Left renal pelvis (tissue), 4 donors: ENCODE results near the gene SPATA24. TPM values are rescaled to one million over a fixed set of nuclear protein-coding genes. Genes with fewer than 3 reads are reported as not detected.

Experiments
- DNase-seq, 4 donors: peaks; one replicate each; pipeline ENCODE4 v3.0.0-alpha.2; 2013; ENCODE audit warnings: low read depth in 4 of 4, low spot score in 3 of 4
- polyA plus RNA-seq, 4 donors: library from polyadenylated mRNA; unstranded; fragments of 120-200 nt; gene quantifications; one replicate each; pipeline ENCODE4 v1.2.1, GENCODE V29; 2013; ENCODE audit not compliant: insufficient read length in 4 of 4

Gene SPATA24
- polyA plus RNA-seq, 4 donors = 2.7 to 14.4 (median 11.6) TPM

DNA sequence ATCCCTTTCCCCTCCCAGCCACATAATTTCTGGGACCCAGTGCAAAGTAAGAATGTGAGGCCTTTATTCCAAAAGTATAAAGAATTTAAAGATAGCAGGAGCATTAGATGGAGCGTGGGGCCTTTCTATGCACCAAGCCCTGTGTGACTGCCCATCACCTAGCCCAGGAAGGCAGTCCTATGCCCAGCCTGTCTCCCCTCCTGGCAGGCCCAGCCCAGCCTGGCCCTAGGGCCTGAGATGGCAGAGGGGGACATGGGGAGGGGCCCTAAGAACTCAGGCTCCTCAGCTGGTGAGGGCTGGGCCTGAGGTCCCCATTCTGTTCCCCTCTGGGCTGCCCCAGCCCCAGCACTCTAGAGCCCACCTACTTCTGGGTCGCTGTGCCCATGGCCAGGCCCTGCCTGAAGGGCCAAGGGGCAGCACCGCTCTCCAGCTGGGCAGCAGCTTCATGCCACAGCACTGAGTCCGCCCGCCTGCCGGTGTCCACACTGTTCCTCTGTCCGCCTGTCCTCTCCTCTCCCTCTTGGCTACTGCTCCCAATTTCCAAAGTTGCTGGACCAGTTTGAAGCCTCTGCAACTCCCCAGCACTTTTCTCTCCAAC lies 19.8 kb downstream of the SPATA24 start:
- no peak for DNase-seq

DNA sequence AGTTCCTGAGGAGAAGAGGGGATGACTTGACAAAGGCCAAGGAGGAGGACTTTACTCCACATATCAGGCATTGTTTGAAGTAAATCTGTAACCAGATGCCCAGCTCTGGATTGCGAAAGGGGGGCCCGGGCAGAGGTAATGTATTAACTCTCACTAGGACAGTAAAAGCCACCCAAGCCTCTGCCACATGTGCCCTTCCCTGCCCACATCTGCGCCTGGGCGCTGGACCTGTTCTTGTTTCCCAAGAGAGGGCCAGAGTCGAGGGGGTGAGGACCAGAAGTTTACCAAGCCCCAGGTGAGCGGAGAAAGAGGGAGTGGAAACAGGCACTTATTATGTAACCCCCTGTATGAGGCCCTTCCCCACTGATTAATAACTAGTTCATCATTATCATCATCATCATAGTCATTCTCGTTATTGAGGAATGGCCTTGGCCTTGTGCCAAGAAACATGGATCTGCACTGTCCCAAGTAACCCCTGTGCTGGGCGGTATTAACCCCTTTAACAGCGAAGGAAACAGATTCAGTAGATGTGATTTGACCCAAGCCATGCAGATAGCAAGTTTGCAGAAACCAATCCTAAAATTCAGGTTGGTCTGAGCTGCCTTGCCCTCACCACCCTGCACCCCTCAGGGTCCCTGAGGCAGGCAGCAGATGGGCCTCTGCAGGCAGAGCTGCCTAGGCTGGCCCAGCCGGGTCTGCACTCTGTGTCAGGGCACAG lies 20.5 kb downstream of the SPATA24 start, which contains the start of gene SLC23A1:
SLC23A1 (minus strand) TSS at position 23 of the 718 bp plus-strand sequence. CDS start 44 bp downstream, outside the sequence.
- no peak for DNase-seq

DNA sequence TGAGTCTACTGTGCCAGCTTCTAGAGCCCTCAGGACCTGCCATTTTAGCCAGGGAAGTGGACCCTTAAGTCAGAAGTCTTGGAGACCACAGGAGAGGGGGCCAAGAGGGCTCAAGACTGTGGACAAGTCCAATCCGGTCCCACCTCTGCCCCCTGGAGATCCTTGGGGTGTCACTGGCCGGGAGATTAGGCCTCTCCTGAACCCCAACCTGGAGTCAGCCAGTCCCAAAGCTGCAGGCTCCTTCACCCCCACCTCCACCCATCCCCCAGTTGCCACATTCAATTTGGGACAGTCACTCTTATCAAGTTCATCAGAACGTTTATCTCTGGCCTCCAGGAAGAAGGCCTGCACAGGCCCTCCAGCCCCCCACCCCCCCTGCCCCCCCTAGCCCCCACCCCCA lies 21.1 kb downstream of the SPATA24 start:
- DNase-seq = no peak

DNA sequence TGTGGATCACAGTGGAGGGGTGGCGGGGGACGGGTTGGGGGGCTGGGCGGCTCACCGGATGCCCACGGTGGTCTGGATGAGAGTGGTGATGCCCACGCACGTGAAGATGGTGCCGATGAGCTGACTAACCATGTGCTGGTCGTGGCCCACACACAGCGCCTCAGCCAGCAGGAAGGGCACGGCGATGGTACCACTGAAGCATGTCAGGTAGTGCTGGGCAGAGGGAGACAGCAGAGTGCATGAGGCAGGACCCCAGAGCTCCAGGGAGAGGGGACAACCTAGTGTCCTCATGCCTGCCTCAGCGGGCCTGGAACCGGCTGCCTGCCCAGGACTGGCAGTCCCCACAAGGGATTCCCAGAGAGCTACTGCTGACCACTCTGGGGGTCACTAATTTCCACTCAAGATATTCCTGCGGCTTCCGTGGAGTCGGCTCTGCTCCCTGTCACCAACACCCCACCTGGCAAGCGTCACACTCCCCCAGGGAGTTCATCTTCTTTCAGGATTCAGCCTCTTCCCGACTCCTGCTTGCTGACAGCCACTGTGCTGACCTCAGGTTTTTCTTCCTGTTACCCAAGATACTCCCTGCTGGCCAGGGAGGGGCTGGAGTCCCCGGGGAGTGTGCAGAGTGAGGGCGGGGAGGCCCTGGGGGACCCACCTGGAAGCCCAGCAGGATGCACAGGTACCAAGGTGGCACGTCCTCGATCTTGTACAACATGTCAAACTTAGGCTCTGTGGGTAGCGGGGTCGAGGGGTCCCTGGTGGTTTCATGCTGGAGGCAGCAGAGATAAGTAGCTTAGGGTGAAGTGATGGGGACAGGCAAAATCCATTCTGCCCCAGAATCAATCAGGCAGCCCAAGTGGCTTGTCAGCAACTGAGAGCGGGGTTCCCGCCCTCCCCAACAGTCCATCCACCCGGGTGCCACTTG lies 21.8 kb downstream of the SPATA24 start:
- DNase-seq = no peak

DNA sequence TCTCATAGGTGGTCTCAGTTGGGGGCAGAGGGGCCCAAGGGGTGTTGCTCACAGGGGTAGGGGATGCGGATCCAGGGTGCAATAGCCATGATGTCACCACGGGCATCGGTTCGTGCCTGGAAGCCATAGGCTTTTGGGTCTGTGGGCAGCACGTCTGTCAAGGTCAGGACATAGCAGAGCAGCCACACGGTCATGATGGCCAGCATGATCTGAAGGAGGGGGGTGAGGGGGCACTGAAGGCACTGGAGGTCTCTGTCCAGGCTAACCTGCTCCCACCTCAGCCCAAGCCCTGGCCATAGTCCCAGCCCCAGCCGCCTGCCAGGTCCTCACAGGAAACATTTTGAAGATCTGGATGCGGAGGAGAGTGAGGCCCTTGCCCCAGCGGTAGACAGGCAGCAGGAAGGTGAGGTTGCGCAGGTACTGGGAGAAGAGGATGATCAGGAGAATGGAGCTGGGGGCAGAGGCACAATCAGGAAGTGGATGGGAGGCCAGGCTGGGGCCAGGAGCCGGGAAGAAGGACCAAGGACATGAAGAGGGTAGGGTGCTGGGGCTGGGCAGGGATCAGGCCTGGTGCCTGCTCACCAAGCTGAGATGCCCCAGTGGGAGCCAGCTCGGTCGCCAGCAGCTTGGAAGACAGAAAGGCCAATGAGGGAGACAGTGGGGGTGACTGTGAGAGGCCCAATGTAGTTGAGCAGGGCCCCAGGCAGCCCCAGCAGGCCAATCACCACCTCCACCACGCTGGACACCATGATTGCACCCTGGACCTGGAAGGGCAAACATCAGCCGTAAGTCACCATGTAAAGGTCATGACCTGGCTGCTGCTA lies 24.1 kb downstream of the SPATA24 start:
- no peak for DNase-seq

DNA sequence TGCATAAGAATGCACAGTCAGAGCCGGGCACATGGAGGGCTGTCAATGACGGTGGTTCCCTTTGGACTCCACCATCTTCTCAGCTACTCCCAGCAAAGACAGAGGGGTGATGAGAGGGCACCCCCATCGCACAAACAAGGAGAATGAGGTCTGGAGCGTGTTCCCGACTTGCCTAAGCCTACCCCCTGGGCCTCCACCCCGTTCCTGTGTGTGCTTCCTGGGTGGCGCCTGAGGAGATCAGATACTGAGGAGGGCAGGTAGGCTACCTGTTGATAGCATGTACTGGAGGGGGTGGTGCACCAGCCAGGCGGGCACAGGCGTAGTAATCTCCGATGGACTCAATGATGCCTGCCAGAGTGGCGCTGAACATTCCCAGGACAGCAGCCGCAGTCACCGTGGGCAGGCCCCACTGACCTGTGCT lies 24.9 kb downstream of the SPATA24 start:
- DNase-seq = no peak

DNA sequence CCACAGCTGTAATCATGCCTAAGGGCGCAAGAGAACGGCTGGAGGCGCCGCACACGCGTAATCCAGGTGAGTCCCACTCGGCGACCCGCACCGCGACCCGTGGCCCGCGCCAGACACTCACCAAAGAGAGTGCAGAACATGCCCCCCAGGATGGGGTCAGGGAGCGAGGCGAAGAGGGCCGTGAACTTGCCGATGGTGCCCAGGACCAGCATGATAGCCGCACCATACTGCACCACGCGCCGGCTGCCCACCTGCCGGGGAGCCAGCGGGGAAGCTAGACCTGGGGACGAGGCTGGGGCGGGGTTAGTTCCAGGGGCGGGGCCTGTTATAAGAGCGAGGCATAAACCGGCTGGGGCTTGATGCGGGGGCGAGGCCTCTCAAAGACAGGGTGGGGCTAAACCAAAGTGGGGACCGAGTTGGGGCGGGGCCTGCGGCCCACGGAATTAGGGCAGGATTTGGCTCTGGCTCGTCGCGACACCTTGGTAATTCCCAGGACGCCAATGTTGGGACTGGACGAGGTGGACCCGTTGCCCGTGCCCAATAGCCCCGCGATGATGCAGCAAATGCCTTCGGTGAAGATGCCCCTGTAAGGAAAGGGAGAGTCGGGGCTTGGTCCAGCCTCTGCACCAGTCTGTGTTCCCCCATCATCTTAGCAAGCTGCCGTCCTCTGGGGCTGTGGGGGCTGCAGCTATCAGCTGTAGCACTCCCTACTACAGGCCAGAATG lies 25.6 kb downstream of the SPATA24 start:
- no peak for DNase-seq

DNA sequence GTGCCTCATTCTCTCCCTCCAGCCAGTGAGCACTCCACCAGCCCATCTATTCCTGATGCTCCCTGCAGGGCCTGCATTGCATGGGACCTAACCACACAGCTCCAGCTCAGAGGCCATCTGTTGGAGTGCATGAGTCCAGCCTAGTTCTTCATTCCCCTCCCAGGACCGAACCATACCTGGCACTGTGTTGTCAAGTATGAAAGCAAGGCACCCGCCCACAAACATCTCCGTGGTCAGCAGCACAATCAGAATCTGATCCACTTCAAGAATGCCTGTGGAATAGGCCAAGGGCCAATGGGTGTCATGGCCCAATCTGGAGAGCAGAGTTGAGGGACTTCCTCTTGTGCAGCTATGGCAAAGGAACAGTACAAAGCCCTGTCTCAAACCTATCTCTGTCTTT lies 26.7 kb downstream of the SPATA24 start:
- no peak for DNase-seq

DNA sequence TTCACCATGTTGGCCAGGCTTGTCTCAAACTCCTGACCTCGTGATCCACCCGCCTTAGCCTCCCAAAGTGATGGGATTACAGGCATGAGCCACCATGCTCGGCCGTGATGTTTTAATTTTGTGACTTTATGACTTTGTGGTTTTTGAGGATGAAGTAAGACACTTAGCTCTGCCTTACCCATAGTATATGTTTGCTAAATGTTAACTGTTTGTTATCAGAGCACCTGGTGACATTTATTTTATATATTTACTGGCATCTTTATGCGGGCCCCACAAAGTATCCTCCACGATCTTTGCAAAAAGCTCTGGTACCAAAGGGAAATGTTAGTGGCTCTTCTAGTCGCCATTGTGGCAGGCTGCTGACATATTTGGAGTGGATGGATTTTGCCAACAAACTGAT lies 27.5 kb downstream of the SPATA24 start:
- no peak for DNase-seq

DNA sequence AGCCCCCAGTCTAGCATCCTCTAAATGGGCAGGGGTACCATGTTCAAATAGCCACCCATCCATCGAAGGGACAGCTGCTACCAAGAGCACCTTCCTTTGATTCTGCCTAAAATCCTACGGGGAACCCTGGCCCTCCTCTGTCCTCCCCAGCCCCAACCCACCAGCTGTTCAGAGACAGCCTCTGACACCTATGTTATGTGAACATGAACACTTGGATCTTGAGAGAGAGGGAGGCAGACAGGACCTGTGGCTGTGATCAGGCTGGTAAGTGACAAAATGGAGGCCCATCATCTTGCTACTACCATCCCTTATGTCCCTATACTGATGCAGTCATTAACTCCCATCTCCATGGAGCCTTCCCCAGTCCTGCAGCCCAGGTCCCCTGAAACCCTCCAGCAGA lies 29.0 kb downstream of the SPATA24 start:
- no peak for DNase-seq

DNA sequence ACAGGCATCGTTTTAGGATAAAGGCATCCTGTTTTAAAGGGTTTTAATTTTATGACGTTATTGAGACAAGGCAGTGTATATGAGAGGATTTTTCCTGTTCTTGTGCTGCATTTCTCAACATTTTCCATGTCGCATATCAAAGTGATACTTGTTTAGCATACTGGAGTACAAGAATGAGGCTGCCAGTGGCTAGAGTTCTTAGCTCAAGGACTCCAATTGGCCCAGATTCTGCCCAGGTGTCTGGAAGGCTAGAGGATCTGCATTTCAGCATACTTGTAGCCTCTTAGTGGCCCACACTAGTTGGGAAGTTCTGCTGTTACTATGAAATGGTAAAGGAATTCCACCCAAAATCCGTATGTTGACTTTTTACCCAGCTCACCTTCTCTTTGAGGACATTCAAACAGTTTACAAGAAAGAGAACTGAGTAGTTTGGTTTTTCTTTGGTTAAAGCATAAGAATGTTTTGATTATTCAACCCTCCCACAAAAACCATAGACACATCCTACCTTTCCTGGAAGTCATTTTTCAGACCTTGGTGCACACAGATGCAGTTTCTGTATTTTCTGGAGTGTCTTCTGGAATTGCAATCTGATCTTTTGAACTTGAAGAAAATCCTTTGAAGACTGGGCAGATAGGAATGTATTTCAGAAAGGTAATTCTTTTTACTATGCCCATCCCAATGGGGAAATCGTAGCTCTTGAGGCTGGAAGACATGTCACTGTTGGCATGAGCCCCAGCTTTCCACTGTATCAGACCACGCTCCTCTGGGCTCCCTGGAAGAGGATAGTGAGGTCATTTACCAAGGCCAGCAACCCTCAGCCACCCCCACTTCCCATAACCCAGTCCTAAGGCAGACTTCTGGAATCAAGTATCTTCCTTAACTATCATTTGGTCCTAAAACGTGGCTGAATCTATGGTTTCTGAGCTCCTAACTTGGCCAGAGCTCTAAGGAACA lies 32.1 kb downstream of the SPATA24 start:
- no peak for DNase-seq

DNA sequence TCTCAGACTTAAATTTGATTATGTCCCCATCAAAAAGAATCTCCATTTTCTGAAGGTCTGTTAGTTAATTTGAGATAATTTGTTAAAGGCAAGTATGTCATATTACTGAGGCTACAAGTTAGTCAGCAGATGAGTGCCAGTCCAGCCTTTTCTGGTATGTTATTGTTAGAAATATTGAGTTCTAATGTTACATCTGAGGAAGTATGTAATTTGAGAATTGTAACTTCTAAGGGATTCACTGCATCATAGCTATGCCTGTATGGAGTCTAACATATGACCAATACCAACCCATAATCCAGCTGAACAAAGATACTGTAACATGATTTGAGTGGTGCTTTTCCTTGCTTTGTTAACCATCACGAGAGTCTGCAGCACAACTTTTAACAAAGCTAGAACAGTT lies 34.7 kb downstream of the SPATA24 start:
- no peak for DNase-seq

DNA sequence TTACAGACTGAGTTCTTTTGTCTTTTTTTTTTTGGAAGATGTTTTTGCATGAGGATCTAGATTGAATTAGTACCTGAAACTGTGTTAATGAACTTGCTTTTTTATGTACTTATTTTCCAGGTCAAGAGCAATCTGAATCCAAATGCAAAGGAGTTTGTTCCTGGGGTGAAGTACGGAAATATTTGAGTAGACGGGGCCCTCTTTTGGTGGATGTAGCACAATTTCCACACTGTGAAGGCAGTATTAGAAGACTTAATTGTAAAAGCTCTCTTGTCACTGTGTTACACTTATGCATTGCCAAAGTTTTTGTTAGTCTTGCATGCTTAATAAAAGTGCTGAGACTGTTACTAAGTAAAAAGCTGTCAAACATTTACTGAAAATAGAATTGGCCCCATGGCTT lies 35.3 kb downstream of the SPATA24 start:
- no peak for DNase-seq

DNA sequence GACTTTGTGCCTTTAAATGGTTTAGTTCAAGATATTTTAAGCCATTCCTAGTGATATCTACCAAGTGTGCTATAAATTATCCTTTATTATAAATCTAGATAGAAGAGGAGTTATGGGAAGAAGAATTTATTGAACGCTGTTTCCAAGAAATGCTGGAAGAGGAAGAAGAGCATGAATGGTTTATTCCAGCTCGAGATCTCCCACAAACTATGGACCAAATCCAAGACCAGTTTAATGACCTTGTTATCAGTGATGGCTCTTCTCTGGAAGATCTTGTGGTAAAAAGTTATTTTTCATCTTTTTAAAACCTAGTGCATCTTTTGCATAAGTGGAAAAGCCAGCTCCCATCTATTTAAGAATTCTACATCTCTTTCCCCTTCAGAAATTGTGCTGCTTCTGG lies 39.4 kb downstream of the SPATA24 start:
- DNase-seq = no peak

DNA sequence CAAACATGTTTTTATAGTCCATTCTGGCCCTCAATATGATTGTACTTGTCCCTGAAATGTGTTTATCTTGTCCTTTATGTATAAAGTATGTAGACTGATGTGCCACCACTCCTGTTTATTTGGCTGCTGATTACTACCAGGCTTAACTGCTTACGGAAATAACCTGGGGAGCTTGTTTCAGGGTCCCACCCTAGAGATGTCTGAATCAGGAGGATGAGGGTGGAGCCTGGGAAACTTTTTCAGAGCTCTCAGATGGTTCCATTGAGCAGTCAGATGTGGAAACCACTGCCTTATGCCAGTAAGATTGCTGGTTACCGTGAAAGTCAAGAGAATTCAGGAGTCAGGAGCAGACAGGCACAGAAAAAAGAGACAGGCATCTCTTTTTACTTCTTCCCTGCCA lies 40.0 kb downstream of the SPATA24 start:
- no peak for DNase-seq

DNA sequence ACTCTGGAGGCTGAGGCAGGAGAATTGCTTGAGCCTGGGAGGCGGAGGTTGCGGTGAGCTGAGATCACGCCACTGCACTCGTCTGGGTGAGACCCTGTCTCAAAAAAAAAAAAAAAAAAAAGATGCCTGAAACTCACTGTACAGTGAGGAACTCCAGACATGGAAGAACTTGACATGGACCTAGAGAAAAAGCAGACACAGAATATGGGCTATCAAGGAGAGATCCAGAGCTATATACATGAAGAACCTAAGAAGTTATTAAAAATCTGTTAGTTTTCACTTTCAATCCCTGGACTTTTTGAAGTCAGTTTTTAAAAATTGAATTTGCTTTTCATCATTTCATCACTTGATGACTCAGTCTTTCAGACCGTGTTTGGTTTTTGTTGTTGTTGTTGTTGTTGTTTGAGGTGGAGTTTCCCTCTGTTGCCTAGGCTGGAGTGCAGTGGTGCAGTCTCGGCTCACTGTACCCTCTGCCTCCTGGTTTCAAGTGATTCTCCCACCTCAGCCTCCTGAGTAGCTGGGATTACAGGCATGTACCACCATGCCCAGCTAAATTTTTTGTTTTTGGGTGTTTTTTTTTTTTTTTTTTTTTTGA lies 42.0 kb downstream of the SPATA24 start:
- no peak for DNase-seq

DNA sequence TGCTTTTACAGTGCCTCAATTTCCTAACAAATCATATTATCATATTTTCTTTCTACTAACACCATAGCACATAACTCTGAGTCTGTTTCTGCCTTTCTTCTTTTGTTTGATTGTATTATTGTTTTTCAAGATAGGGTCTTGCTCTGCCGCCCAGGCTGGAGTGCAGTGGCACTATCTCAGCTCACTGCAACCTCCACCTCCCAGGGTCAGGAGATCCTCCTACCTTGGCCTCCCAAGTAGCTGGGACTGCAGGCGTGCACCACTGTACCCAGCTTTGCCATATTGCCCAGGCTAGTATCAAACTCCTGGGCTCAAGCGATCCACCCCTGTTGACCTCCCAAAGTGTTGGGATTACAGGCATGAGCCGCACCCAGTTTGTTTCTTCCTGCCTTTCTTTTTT lies 43.5 kb downstream of the SPATA24 start:
- DNase-seq = no peak

DNA sequence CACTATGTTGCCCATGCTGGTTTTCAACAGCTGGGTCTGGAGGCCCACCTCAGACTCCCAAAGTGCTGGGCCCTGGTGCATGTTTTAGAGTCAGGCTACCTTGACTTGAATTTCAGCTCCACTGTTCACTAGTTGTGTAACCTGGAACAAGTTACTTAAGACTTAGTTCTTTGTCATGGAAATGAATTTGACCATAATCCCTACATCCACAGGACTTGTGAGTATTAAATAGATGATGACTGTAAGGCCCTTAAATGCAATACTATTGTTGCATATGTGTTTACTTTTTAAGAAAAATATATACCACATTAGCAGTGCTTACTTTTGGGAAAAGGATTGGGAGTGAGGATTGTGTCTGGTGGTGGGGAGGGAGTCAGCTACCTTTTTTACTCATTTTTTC lies 45.8 kb downstream of the SPATA24 start:
- no peak for DNase-seq
